GM20000 (cell line): ENCODE results near the gene CENPU.

Experiments used
- DNase-seq: peaks from one replicate; pipeline ENCODE4 v3.0.0; 2012; ENCODE audit warnings: low spot score
- TF ChIP-seq, protein P1 (sequence below): IDR thresholded peaks from 2 replicates; pipeline ENCODE4 v1.5.1; 2012; ENCODE audit warnings: mild to moderate bottlenecking, control low read depth; ENCODE audit errors: extremely low read depth, missing control alignments

Gene CENPU

DNA sequence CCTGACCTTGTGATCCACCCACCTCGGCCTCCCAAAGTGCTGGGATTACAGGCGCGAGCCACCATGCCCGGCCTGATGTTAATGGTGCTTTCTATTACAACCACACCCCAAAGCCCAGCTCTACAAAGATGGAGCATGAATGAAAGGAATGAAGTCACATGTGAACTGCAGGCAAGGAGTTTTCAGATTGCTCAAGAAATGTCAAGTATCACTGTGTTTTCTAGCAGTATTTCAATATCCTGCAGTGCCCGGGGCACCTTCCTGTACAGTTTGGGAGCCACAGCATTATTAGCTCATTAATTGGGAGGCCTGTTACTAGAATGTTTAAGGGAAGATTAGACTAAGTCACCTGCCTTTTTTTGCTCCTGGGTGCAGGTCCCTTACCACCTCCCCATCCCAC is 44.2 kb downstream of the CENPU start:
- TF ChIP-seq, protein P1, sequence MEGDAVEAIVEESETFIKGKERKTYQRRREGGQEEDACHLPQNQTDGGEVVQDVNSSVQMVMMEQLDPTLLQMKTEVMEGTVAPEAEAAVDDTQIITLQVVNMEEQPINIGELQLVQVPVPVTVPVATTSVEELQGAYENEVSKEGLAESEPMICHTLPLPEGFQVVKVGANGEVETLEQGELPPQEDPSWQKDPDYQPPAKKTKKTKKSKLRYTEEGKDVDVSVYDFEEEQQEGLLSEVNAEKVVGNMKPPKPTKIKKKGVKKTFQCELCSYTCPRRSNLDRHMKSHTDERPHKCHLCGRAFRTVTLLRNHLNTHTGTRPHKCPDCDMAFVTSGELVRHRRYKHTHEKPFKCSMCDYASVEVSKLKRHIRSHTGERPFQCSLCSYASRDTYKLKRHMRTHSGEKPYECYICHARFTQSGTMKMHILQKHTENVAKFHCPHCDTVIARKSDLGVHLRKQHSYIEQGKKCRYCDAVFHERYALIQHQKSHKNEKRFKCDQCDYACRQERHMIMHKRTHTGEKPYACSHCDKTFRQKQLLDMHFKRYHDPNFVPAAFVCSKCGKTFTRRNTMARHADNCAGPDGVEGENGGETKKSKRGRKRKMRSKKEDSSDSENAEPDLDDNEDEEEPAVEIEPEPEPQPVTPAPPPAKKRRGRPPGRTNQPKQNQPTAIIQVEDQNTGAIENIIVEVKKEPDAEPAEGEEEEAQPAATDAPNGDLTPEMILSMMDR, result no peak
- DNase-seq, result no peak

DNA sequence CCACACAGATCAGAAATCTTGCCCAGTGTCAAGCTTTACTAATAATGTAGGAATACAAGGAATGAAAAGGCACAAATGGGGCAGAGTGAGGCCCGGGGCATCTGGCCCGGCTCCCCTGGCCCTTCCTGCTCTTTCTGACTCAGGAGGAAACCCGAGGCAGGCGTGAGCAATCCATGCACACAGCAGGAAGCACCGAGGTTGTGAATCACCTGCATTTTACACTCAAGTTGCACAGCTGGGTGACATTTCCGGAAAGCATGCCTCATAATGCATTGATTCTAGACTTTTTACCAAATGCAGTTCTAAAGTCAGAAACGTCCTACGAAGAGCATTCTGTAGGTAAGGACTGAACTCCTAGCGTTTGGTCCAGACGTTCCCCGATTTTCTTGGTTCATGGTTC is 45.4 kb downstream of the CENPU start:
- TF ChIP-seq, protein P1, result no peak
- DNase-seq, result no peak

DNA sequence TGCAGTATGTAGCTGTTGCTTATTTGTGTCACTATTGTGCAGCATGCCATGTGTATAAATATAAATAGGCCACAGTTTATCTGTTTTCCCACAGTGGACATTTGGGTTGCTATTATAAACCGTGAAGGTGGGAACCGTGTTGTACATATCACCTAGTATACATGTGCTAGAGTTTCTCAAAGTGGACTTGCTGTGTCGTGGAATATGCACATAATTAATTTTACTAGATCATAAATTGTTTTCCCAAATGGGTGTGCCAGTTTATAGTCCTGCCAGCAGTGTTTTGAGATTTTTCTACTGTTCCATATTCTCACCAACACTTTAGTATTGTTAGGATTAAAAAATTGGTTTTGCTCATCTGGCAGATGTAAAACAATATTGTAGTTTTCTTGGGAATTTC is 45.9 kb downstream of the CENPU start:
- DNase-seq, result no peak
- TF ChIP-seq, protein P1, result no peak

DNA sequence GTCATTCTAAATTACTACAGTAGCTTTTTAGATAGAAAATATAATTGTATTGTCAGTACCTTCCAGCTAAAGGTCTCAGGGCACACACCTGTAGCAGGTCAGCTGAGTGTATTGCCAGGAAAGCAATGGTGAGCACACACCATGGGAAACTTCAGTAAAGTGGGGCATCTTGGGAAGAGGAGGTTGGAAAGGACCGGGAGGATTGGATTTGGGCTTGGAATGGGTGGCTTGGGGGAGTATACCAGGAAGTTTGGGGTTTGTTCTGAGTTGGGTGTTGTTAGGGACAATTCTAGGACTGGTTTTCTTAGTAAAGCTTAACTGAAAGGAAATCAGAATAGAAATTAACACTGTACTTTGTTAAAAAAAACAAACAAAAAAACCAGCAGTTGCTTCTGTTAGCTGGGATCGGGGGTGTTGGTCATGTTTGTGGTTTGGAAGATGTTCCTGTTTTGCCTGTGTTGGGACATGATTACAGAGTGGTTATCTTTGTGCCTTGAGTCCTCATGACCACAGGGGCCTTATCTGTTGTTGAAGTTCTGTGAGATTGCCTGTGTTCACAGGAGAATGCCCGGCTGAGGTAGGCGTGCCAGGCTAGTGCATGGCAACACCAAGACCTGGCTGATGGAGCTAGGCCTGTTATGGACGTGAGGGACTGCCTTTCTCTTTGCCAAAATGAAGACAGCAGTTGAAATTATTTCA is 49.3 kb downstream of the CENPU start:
- TF ChIP-seq, protein P1, result no peak
- DNase-seq, result no peak

DNA sequence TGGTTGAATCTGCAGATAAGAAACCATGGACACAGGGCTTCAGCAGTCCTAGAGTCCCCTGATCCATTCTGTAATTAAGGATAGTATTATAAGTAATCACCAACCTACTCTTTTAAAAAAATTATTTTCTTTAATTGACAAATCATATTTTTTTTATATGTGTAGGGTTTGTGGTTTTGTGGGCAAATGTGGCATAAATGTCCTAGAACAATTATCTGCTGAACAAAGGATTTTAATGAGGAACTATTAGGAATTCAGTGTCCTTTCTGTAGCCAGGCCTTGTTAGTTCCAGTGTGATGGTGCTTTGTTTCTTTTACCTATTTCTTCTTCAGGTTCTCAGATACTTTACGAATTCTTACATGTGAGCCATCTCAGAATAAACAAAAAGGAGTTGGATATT is 52.0 kb downstream of the CENPU start:
- TF ChIP-seq, protein P1, result no peak
- DNase-seq, result no peak

DNA sequence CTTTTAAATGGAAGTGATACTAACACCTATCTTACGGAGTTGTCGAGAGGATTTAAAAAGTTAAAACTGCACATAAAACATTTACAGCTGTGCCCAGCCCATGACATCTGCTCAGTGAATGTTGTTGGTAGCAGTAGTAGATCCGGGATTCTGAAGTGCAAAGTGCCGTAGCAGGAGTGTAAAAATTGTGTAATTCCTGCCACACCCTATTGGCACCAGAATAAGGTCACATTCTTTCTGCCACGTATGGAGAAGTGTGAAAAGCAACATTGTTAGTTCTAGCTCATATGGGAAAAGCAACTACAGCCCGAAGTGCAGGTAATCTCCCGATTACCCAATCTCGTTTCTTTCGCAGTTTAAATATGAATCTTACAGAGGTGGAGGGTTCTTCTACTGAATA is 53.2 kb downstream of the CENPU start:
- TF ChIP-seq, protein P1, result no peak
- no peak for DNase-seq

DNA sequence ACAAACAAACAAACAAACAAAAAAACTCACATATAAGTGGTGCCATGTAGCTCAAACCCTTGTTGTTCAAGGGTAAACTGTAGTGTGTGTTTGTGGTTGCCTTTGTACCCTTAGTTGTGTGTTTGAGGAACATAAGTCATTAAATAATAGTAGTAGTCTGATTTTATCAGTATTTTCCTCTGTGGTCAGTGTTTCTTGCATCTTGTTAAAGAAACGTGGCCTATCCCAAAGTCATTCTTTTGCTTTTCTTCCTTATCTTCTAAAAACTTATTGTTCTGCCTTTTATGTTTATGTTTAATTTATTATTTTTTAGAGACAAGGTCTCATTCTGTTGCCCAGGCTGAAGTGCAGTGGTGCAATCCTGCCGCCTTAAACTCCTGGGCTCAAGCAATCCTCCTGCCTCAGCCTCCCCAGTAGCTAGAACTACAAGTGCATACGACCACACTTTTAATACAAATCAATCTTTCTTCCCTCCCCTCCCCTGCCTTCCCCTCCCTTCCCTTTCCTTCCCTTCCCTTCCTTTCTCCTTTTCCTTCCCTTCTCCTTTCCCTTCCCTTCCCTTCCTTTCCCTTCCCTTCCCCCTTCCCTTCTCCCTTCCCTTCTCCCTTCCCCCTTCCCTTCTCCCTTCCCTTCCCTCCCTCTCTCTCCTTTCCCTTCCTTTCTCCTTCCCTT is 57.9 kb downstream of the CENPU start:
- no peak for DNase-seq
- TF ChIP-seq, protein P1, result no peak
